Measurements from ENCODE around the gene DNHD1.
A peak's percentile ranks its signal among the peaks of the same experiment; 100 is the strongest.
"Not testable (repeated sequence)": the region's sequence is repeated elsewhere in the genome, so short reads cannot be mapped to it uniquely, and the experiment has no call there.

Gene DNHD1

GRCh38 chr11:6504166-6504565 lies 7.1 kb downstream of the DNHD1 start:
- no peak for DNase-seq (ENCODE audit: low read depth)
- no peak overlapping the region for H3K4me3 ChIP-seq (ENCODE audit: low read depth, low read length)
- no peak for TF ChIP-seq CTCF (IDR thresholded peaks at IDR 0.05; ENCODE audit: control insufficient read depth, extremely low read depth, insufficient read depth)

GRCh38 chr11:6505577-6506240 lies 8.6 kb downstream of the DNHD1 start:
- H3K4me3 ChIP-seq (ENCODE audit: low read depth, low read length) = no peak overlapping the region
- peak; percentile 92 for TF ChIP-seq CTCF (IDR thresholded peaks at IDR 0.05; ENCODE audit: control insufficient read depth, extremely low read depth, insufficient read depth)
- DNase-seq (ENCODE audit: low read depth) = peak; percentile 28

DNA sequence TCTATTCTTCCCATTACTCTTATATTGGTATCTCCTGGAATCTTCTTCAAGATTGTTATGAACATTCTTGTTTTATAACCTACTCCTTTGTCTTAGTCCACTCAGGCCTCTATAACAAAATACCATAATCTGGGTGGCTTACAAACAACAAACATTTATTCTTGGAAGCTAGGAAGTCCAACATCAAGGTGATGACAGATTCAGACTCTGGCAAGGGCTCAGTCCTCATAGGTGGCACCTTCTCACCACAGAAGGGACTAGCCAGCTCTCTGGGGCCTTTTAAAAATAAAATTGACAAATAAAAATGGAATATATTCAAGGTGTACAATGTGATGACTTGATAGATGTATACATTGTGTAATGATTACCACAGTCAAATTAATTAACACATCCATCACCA lies 19.8 kb downstream of the DNHD1 start:
- no peak for DNase-seq (ENCODE audit: low read depth)
- TF ChIP-seq CTCF (IDR thresholded peaks at IDR 0.05; ENCODE audit: control insufficient read depth, extremely low read depth, insufficient read depth) = no peak
- H3K4me3 ChIP-seq (ENCODE audit: low read depth, low read length) = no peak overlapping the region

GRCh38 chr11:6520265-6520664 lies 23.2 kb downstream of the DNHD1 start:
- DNase-seq (ENCODE audit: low read depth) = no peak
- no peak overlapping the region for H3K4me3 ChIP-seq (ENCODE audit: low read depth, low read length)
- no peak for TF ChIP-seq CTCF (IDR thresholded peaks at IDR 0.05; ENCODE audit: control insufficient read depth, extremely low read depth, insufficient read depth)

DNA sequence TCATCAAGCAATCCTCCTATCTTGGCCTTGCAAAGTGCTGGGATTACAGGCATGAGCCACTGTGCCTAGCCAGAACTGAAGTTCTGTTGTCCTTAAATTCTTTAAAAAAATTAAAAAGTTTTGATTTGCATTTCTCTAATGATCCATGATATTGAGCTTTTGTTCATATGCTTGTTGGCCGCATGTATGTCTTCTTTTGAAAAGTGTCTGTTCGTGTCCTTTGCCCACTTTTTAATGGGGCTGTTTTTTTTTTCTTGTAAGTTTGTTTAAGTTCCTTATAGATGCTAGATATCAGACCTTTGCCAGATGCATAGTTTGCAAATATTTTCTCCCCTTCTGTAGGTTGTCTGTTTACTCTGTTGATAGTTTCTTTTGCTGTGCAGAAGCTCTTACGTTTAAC lies 24.9 kb downstream of the DNHD1 start:
- not testable (repeated sequence) for DNase-seq (ENCODE audit: low read depth); H3K4me3 ChIP-seq (ENCODE audit: low read depth, low read length)

GRCh38 chr11:6523253-6523652 lies 26.2 kb downstream of the DNHD1 start:
- TF ChIP-seq CTCF (IDR thresholded peaks at IDR 0.05; ENCODE audit: control insufficient read depth, extremely low read depth, insufficient read depth) = no peak
- peak; percentile 31 for DNase-seq (ENCODE audit: low read depth)
- no peak overlapping the region for H3K4me3 ChIP-seq (ENCODE audit: low read depth, low read length)

DNA sequence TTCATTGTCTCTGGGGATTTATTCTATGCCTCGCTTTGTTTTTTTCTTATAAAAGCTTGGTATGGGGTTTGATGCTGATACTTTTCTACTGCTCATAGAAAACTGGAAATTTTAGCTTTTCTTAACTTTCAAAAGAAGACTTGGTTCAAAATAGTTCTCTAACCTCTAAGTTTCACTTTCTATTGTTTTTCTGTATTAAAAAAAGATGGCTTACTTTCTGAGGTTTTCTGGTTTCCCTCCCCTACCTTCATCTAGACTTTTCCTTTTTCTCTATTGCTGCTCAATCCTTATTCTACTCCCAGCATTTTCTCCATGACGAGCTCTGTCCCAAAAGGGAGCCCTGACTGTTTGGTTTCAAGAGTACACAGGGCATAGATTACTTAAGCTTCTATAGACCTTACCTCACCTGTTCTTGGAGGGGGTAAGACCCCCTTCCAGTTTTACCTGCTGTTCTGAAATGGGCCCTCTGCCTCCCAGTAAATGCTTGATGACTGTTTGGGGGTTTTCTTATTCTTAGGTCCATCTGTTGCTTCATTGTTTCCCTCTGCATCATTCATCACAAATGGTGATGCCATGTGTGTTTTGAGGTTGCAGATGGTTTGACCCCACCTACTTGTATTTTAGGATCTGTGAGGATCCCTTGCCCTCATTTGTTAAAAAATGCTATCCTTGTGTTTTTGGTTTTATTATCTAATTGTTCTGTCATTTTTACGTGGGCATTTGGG lies 29.5 kb downstream of the DNHD1 start:
- no peak for DNase-seq (ENCODE audit: low read depth)
- TF ChIP-seq CTCF (IDR thresholded peaks at IDR 0.05; ENCODE audit: control insufficient read depth, extremely low read depth, insufficient read depth) = no peak
- H3K4me3 ChIP-seq (ENCODE audit: low read depth, low read length) = no peak overlapping the region
